ENCODE measurements around the gene ABCC1. TPM values are rescaled to one million over a fixed set of nuclear protein-coding genes. Genes with fewer than 3 reads are reported as not detected.

Gene ABCC1
- total RNA-seq, 1 donor from 2014 or later = 17.0 TPM

- intact Hi-C loops (cut with micrococcal nuclease) = no loop called here
- Histone ChIP-seq H3K27ac (replicated peaks) (no peak overlapping the region), H3K27me3 (ENCODE audit: low read depth) (no peaks in the 10 kb centered on the region), H3K9me3 (replicated peaks) (peaks cover 12% of the 10 kb centered on the region), H3K4me3 (no peak overlapping the region), H3K36me3 (peaks cover 68% of the 10 kb centered on the region), H3K4me1 (peaks cover 14% of the 10 kb centered on the region)
- DNase-seq = no peak
- TF ChIP-seq CTCF (IDR thresholded peaks at IDR 0.05; ENCODE audit: borderline replicate concordance) = no peak
These were observed 175.0 kb downstream of the ABCC1 start for GRCh38 chr16:16124438-16124837.

- no peaks in the 10 kb centered on the region for H3K27me3 ChIP-seq (ENCODE audit: low read depth)
- no peak overlapping the region for H3K27ac ChIP-seq (replicated peaks)
- H3K9me3 ChIP-seq (replicated peaks) = peaks cover 12% of the 10 kb centered on the region
- peaks cover 73% of the 10 kb centered on the region for H3K36me3 ChIP-seq
- peaks cover 9% of the 10 kb centered on the region for H3K4me1 ChIP-seq
- DNase-seq = no peak
- no peak for TF ChIP-seq CTCF (IDR thresholded peaks at IDR 0.05; ENCODE audit: borderline replicate concordance)
- H3K4me3 ChIP-seq = no peak overlapping the region
- intact Hi-C loops (cut with micrococcal nuclease) = loop anchor here (5.0 kb wide), 1 partner anchor 253 kb away; no protein-coding TSS in a partner anchor
These were observed 175.6 kb downstream of the ABCC1 start for GRCh38 chr16:16124974-16125373.

DNA sequence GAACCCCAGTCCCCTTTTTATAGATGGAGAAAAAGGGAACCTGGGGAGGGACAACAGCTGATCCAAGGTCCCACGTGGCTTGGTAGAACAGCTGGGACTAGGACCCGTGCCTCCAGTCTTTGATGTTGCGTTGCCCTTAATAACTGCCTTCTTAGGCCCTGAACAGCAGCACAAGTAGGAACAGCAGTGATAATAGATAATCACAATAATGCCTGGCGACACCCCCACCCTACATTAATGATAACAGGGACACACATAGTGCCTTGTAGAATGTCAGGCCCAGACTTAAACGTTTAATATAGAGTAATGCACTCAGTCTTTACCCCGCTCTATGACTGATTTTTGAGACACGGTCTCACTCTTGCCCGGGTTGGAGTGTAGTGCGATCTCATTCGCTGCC is 177.5 kb downstream of the ABCC1 start:
- Histone ChIP-seq H3K27ac (replicated peaks) (no peak overlapping the region), H3K4me1 (no peaks in the 10 kb centered on the region), H3K27me3 (ENCODE audit: low read depth) (no peaks in the 10 kb centered on the region), H3K9me3 (replicated peaks) (peaks cover 12% of the 10 kb centered on the region), H3K36me3 (peaks cover 86% of the 10 kb centered on the region), H3K4me3 (no peak overlapping the region)
- intact Hi-C loops (cut with micrococcal nuclease) = loop anchor here (5.0 kb wide), 1 partner anchor 255 kb away; no protein-coding TSS in a partner anchor
- no peak for TF ChIP-seq CTCF (IDR thresholded peaks at IDR 0.05; ENCODE audit: borderline replicate concordance)
- no peak for DNase-seq

GRCh38 chr16:16127469-16128116 is 178.2 kb downstream of the ABCC1 start:
- no peaks in the 10 kb centered on the region for H3K27me3 ChIP-seq (ENCODE audit: low read depth)
- H3K4me1 ChIP-seq = no peaks in the 10 kb centered on the region
- peaks cover 12% of the 10 kb centered on the region for H3K9me3 ChIP-seq (replicated peaks)
- no peak overlapping the region for H3K27ac ChIP-seq (replicated peaks)
- no peak overlapping the region for H3K4me3 ChIP-seq
- intact Hi-C loops (cut with micrococcal nuclease) = loop anchor here (5.0 kb wide), 1 partner anchor 255 kb away; no protein-coding TSS in a partner anchor
- TF ChIP-seq CTCF (IDR thresholded peaks at IDR 0.05; ENCODE audit: borderline replicate concordance) = peak; percentile 93
- H3K36me3 ChIP-seq = peaks cover 86% of the 10 kb centered on the region
- peak; percentile 53 for DNase-seq

- Histone ChIP-seq H3K36me3 (peaks cover 85% of the 10 kb centered on the region), H3K4me3 (no peak overlapping the region), H3K4me1 (no peaks in the 10 kb centered on the region), H3K27me3 (ENCODE audit: low read depth) (no peaks in the 10 kb centered on the region), H3K9me3 (replicated peaks) (no peaks in the 10 kb centered on the region), H3K27ac (replicated peaks) (no peak overlapping the region)
- TF ChIP-seq CTCF (IDR thresholded peaks at IDR 0.05; ENCODE audit: borderline replicate concordance) = no peak
- intact Hi-C loops (cut with micrococcal nuclease) = no loop called here
- DNase-seq = no peak
These were observed 181.8 kb downstream of the ABCC1 start for GRCh38 chr16:16131204-16131603.

Data from left ventricle myocardium inferior (tissue), 1 donor.